Fibroblast of skin of right biceps (primary cell): ENCODE data around the gene SDC3.
A peak's percentile ranks its signal among the peaks of the same experiment; 100 is the strongest.
"Not testable (repeated sequence)": the region's sequence is repeated elsewhere in the genome, so short reads cannot be mapped to it uniquely, and the experiment has no call there.

ENCODE experiments used
- DNase-seq: peaks from one replicate; pipeline ENCODE4 v3.0.0-alpha.2; 2013

The SDC3 gene

DNA sequence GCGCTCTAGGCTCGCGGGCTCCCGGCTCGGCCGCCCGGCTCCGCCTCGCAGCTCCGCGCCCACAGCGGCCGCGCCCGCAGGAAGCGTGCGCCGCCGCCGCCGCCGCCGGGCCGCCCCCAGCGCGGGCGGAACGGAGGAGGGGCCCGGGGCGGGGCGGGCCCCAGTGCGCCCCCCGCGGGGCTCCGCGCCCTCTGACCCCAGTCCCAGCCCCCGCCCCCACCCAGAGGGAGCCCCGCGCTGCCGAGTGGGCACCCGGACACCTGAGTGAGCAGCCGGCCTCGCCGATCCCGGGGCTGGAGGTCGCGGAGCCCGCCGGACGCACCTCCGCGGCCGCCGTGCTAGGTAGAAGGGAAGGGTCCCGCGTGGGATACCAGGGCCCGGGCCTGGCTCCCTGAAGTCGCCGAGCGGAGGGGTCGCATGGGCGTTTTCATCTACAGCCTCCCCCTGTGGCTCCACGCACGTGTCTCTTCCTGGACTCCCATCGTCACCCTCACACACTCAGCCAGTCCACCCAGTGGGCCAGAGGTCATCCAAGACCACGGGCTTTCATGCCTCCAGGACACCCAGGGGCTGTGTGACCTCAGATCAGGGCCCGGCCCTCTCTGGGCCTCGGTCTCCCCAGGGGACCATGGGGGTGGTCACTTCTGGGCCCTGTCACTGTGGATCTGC is at the start of gene SDC3:
Gene SDC3, minus strand, starts transcription at position 63 of the 669 bp plus-strand sequence. CDS start 172 bp downstream, outside the sequence.
- peak; percentile 56 for DNase-seq

- no peak for DNase-seq
Measured at GRCh38 chr1:30957560-30958222, 49.1 kb upstream of the SDC3 start.

GRCh38 chr1:30955448-30956015 is 47.0 kb upstream of the SDC3 start:
- peak; percentile 75 for DNase-seq

DNA sequence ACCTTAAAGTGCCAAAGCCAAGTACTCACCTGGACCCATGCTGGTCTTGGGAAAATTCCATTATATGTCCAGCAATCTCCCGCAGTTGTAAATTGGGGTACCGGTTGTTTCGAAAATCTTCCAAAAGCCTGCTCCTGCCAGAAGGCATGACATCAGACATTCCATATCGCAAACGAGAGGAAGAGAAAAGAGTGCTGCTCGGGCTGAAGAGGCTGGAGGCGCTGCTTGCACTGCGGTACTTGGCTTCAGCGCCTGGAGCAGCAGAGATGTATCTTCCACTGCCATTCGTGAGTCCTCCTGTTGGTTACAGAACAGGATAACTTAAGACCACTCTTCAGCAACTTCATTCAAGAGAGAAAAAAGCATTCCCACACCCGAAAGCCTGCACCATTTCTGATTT is 45.1 kb upstream of the SDC3 start:
- DNase-seq = no peak

DNA sequence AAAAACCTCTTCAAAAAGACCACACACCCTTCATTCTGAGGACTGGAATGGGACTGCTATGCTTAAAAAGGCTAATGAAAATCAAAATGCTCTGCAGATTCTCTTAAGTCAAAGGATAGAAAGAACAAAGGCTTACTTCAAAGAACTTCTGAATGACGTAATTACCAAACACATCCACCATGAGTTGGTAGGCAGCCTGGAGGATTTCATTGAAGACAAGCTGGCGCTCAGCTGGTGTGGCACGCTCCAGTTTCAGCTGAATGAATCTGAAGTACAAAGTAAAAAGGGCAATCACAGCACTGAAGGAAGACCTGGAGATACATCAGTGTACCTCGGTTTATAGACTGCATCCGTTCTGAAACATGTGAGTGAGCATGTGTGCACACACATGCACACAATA is 43.5 kb upstream of the SDC3 start:
- no peak for DNase-seq

GRCh38 chr1:30950700-30951099 is 42.1 kb upstream of the SDC3 start:
- no peak for DNase-seq

- no peak for DNase-seq
Measured at GRCh38 chr1:30950053-30950452, 41.5 kb upstream of the SDC3 start.

- DNase-seq = not testable (repeated sequence)
Measured at GRCh38 chr1:30949487-30949838, 40.9 kb upstream of the SDC3 start.

GRCh38 chr1:30948813-30949486 is 40.4 kb upstream of the SDC3 start:
- peak; percentile 71 for DNase-seq

GRCh38 chr1:30948278-30948677 is 39.7 kb upstream of the SDC3 start:
- no peak for DNase-seq

DNA sequence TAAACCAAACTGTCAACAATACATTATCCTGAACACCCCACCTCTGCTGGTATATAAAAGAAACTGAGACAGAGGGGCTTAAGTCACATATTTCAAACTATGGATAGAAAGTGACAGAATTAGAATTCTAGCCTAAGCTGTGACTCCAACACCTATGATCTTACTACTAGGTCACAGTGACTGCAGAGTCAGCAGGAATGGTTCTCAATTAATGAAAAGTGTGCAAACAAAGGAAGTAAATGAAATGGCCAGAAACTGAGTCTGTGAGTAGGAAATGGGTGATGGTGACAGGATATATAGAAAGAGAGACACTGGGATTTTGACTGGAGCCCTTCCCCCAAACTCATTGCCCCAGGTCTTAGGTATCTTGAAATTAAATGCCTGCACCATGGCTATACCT is 38.7 kb upstream of the SDC3 start:
- DNase-seq = no peak

DNA sequence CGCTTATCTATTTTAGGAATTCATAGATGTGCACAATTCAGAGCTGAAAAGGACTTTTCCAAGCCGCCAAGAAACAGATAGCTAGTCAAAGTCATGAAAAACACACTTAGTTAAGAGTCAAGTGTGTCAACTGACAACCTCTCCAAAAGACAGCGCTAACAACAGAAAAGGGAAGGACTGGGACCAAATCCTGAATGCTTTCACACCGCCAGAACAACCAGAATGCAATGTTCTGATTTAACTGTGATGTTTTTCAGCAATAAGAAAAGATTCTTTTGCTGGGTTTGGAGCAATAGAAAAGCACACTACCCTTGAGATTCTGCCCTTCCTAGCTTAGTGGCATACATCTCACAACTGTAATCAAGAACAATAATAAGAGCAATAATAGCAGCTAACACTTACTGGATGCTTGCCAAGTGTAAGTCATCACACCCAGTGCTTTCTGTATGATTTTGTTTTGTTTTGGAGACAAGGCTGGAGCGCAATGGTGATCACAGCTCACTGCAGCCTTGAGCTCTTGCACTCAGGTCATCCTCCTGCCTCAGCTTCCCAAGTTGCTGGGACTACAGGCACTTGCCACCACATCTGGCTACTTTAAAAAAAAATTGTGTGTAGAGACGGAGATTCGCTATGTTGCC is 33.9 kb upstream of the SDC3 start:
- no peak for DNase-seq

DNA sequence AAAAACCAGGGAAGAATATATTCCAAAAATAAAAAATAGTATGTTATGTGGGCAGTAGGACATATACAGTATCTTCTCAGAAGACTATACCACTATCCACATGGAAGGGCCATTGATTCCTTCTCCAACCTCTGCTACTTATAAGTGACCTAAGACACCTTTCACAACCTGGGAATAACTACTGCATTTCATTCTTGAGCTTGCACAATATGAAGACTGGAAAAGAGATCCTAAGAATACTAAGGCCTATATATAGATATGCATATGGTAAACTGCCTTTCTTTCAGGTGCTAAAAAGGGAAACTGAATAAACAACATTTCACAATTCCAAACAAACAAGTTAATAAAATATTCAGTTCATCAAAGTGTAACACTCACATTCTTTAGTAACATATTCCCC is 32.0 kb upstream of the SDC3 start:
- no peak for DNase-seq

DNA sequence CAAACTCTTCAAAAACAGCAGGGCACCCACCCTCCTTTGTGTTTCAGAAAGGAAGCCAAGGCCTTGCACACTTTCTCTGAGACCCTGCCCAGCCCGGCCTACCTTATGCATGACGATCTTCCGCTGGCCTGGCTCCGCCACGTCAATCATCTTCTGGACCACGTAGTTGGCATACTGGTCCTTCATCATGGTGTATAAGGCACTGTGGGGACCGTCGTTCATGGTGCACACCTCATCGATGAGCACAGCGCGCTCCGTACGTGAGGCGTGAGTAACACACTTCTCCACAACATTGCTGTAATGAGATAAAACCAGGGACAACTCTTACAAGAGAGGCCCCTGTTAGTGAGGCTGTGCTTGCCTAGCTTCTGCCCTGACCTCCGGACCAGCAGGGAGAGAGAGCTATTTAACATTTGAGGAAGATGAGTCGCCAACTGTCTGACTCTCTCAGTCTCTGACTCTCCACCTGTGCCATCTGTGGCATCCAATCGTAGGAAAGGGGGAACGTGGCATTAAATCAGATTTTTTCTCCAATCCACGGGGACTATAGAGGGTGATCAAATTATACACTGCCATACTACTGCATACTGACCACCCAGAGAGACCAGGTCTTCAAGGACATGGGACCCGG is 28.1 kb upstream of the SDC3 start:
- DNase-seq = no peak

- not testable (repeated sequence) for DNase-seq
Measured at GRCh38 chr1:30935758-30936157, 27.2 kb upstream of the SDC3 start.

- DNase-seq = no peak
Measured at GRCh38 chr1:30934613-30935012, 26.1 kb upstream of the SDC3 start.

- DNase-seq = peak; percentile 78
Measured at GRCh38 chr1:30933874-30934252, 25.3 kb upstream of the SDC3 start.

- DNase-seq = no peak
Measured at GRCh38 chr1:30930631-30931173, 22.1 kb upstream of the SDC3 start.

GRCh38 chr1:30929944-30930525 is 21.5 kb upstream of the SDC3 start:
- DNase-seq = no peak

DNA sequence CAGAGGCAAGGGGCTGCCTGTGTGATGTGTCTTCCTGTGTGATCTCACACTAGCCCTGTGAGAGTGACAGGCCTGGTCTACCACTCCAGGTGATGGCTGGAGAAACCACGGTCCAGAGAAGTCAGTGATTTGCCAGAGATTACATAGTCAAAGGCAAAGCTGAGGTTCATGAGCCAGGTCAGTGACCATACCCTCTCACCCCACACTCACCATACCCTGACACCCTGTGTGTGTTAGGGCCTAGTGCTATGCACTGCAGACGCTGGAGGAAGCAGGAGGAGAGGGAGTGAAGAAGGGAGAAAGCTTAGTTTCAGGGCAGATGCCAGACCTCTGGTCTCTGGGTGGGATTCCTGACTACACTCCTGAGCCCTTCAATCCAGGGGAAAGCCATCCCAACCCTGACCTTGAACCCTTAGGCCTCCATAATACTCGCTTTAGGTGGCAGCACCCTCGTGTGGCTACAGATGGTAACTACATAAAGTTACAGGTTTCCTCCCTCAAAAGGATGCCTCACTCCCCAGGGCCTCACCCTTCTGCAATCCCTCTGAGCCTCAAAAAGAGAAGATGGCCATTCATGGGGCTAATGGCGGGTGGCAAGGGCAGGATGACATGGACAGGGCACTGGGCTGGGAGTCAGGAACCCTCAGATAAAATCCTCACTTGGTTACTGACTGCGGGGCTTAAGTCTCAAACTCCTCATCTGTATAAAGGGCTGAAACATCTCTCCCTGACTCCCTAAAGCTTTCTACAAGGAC is 20.8 kb upstream of the SDC3 start:
- DNase-seq = peak; percentile 42

GRCh38 chr1:30928789-30929134 is 20.2 kb upstream of the SDC3 start:
- DNase-seq = no peak

GRCh38 chr1:30928171-30928570 is 19.6 kb upstream of the SDC3 start:
- no peak for DNase-seq
